Hepatocyte (in vitro differentiated cells): ENCODE results near the gene TTBK1. TPM values are rescaled to one million over a fixed set of nuclear protein-coding genes. Genes with fewer than 3 reads are reported as not detected.

ENCODE experiments used
- DNase-seq: peaks from one replicate; pipeline ENCODE4 v3.0.0-alpha.2; 2016; ENCODE audit warnings: low spot score
- H2AFZ ChIP-seq: fragments of 200-600 bp; sonication (generic); 2 replicates; pipeline ENCODE4 v1.6.0; 2016; ENCODE audit warnings: antibody characterized with exemption, mild to moderate bottlenecking
- H3K27ac ChIP-seq: fragments of 200-600 bp; sonication (generic); 2 replicates; pipeline ENCODE4 v1.5.1; 2016; ENCODE audit warnings: mild to moderate bottlenecking
- H3K27me3 ChIP-seq: fragments of 200-600 bp; sonication (generic); 2 replicates; pipeline ENCODE4 v1.6.1; 2016
- H3K36me3 ChIP-seq: fragments of 200-600 bp; sonication (generic); replicated peaks from 2 replicates; pipeline ENCODE4 v1.5.1; 2016; ENCODE audit warnings: low read depth; ENCODE audit not compliant: insufficient read depth
- H3K4me1 ChIP-seq: fragments of 200-600 bp; sonication (generic); 2 replicates; pipeline ENCODE4 v1.5.1; 2016; ENCODE audit warnings: mild to moderate bottlenecking, moderate library complexity; ENCODE audit not compliant: insufficient read depth
- H3K4me2 ChIP-seq: fragments of 200-600 bp; sonication (generic); 2 replicates; pipeline ENCODE4 v1.6.0; 2016
- H3K4me3 ChIP-seq: fragments of 200-600 bp; sonication (generic); 2 replicates; pipeline ENCODE4 v1.5.1; 2016; ENCODE audit warnings: mild to moderate bottlenecking
- H3K79me2 ChIP-seq: fragments of 200-600 bp; sonication (generic); 2 replicates; pipeline ENCODE4 v1.6.0; 2017; ENCODE audit warnings: mild to moderate bottlenecking
- H3K9me2 ChIP-seq: fragments of 200-600 bp; sonication (generic); replicated peaks from 2 replicates; pipeline ENCODE4 v1.6.0; 2017; ENCODE audit warnings: mild to moderate bottlenecking; ENCODE audit not compliant: insufficient read depth
- H3K9me3 ChIP-seq: fragments of 200-600 bp; sonication (generic); 2 replicates; pipeline ENCODE4 v1.5.1; 2016; ENCODE audit warnings: low read depth, mild to moderate bottlenecking
- H4K20me1 ChIP-seq: fragments of 200-600 bp; sonication (generic); 2 replicates; pipeline ENCODE4 v1.6.0; 2016; ENCODE audit warnings: mild to moderate bottlenecking; ENCODE audit not compliant: insufficient read depth, poor library complexity, severe bottlenecking
- EZH2 ChIP-seq: fragments of 200-600 bp; sonication (generic); IDR thresholded peaks from 2 replicates; pipeline ENCODE4 v1.6.1; 2016; ENCODE audit warnings: antibody characterized with exemption, mild to moderate bottlenecking, borderline replicate concordance
- EZH2phosphoT487 ChIP-seq: fragments of 200-600 bp; sonication (generic); IDR thresholded peaks from one replicate; pipeline ENCODE4 v1.6.1; 2018; ENCODE audit warnings: antibody characterized with exemption, mild to moderate bottlenecking, low read depth, moderate library complexity; ENCODE audit not compliant: unreplicated experiment, severe bottlenecking
- WGBS: methylation state at CpG from one replicate; pipeline ENCODE4 v1.1.6; 2016; ENCODE audit warnings: low lambda C conversion rate; ENCODE audit errors: missing lambda C conversion rate; 5-methylcytosine and 5-hydroxymethylcytosine counted together
- polyA plus RNA-seq: library from polyadenylated mRNA; unstranded; fragments of >200 nt; fragmentation: Nextera tagmentation; extraction: Ambion mirVana; gene quantifications from 2 replicates; pipeline ENCODE4 v1.2.1, GENCODE V29; 2016
- total RNA-seq: library from RNA; depleted of rRNA; stranded (reverse); fragments of >200 nt; gene quantifications from 2 replicates; pipeline ENCODE4 v1.2.3, GENCODE V29; 2014
- TF ChIP-seq, protein P1 (sequence below): fragments of 200-600 bp; sonication (generic); IDR thresholded peaks from 2 replicates; pipeline ENCODE4 v1.5.1; 2016; ENCODE audit warnings: antibody characterized with exemption, mild to moderate bottlenecking; ENCODE audit not compliant: poor library complexity

Gene TTBK1
- total and polyA plus RNA-seq, 2 experiments from 2014 or later = 0.34 to 1.1 TPM

DNA sequence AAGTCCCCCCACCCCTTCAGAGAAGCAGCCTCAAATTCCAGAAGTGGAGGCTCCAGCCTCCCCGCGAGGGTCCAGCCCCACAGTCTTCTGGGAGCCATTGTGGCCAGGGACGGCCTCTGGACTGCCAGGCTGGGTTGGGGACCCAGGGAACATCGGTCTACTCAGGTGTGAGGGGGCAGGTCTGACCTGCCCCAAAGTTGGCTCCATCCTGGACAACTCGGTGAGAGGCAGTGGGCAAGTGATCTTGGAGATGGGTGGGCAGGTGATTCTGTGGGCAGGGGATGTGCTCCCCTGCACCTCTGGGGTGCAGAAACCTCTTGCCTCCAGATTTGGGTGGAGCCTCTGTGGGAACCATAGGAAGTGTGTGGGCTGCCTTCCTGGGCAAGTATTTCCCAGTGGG lies 42.6 kb downstream of the TTBK1 start:
- H3K4me3 ChIP-seq = no peak overlapping the region
- no peak overlapping the region for H3K4me2 ChIP-seq
- H3K9me2 ChIP-seq = no peaks in the 10 kb centered on the region
- DNase-seq = no peak
- H3K36me3 ChIP-seq = no peaks in the 10 kb centered on the region
- H3K4me1 ChIP-seq = no peaks in the 10 kb centered on the region
- TF ChIP-seq, protein P1, sequence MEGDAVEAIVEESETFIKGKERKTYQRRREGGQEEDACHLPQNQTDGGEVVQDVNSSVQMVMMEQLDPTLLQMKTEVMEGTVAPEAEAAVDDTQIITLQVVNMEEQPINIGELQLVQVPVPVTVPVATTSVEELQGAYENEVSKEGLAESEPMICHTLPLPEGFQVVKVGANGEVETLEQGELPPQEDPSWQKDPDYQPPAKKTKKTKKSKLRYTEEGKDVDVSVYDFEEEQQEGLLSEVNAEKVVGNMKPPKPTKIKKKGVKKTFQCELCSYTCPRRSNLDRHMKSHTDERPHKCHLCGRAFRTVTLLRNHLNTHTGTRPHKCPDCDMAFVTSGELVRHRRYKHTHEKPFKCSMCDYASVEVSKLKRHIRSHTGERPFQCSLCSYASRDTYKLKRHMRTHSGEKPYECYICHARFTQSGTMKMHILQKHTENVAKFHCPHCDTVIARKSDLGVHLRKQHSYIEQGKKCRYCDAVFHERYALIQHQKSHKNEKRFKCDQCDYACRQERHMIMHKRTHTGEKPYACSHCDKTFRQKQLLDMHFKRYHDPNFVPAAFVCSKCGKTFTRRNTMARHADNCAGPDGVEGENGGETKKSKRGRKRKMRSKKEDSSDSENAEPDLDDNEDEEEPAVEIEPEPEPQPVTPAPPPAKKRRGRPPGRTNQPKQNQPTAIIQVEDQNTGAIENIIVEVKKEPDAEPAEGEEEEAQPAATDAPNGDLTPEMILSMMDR = no peak
- TF ChIP-seq EZH2phosphoT487 (no peak), EZH2 (no peak)
- H4K20me1 ChIP-seq = no peaks in the 10 kb centered on the region
- H2AFZ ChIP-seq = no peak overlapping the region
- H3K27me3 ChIP-seq = peaks cover 15% of the 10 kb centered on the region
- WGBS = 86% methylated on average over 5 of the region's 5 CpGs
- no peaks in the 10 kb centered on the region for H3K9me3 ChIP-seq
- H3K27ac ChIP-seq = no peak overlapping the region
- no peaks in the 10 kb centered on the region for H3K79me2 ChIP-seq

DNA sequence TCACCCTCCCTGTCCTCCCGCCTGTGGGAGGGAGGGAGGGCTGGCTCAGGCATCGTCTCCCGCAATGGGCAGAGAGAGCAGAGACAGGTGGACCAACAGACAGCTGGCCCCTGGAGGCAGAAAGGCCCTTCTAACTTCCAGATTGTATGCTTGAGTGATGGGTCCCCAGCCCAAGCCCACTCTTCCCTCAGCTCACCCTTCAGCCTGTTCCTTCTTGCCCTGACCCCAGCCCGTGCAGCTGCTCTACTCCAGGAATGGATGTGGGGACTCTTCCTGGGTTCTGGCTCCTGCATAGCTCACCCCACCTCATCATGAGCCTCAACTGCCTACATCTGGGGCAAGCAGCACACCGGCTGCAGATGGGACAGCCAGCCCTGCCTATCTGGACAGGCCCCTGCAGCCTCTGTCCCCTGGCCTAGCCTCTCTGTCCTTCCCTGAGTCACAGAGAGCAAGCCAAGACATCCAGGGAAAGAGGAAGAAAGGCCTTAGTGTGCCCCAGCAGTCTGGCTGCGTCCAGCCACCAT lies 43.2 kb downstream of the TTBK1 start:
- Histone ChIP-seq H4K20me1 (no peaks in the 10 kb centered on the region), H3K36me3 (no peaks in the 10 kb centered on the region), H3K4me3 (no peak overlapping the region), H3K9me3 (no peaks in the 10 kb centered on the region), H3K79me2 (no peaks in the 10 kb centered on the region), H3K9me2 (no peaks in the 10 kb centered on the region), H3K27me3 (peaks cover 15% of the 10 kb centered on the region), H2AFZ (no peak overlapping the region), H3K4me2 (no peak overlapping the region), H3K4me1 (no peaks in the 10 kb centered on the region), H3K27ac (no peak overlapping the region)
- no peak for DNase-seq
- 94% methylated on average over 6 of the region's 6 CpGs for WGBS
- TF ChIP-seq EZH2 = no peak
- TF ChIP-seq, protein P1 = no peak

DNA sequence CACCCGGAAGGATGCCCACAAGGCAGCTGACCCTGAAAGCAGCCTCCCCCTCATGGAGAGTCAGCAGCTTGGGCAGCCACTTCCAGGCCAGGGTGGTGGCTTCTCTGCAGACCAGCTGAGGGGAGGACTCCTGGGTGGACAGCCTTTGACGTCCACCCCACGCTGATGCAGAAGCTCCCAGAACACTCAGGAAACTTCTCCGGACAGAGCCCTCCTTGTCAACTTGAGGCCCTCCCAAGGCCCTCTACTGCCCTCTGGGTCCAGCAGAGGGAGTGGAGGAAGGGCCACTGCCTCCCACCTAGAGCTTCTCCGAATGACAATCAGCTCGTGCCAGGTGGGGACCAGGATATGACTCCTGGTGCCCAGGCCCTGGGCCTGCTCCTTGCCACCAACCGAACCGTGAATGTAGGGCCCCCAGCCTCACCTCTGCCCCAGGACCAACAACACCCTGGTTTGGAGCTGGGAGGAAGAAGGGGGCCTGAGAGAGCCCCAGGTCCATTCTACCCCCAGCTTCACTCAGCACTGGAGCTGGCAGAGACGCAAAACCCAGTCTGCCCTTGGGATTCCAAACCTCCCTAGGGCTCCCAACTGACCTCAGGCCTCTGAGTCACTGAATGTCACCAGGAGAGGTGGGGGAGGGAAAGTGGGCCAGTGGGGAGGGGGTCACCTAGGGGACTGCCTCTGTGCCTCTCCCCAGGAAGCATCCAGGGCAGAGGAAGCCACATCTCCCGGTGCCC lies 43.9 kb downstream of the TTBK1 start:
- H3K27ac ChIP-seq = no peak overlapping the region
- H3K27me3 ChIP-seq = peaks cover 15% of the 10 kb centered on the region
- H3K4me2 ChIP-seq = no peak overlapping the region
- no peak overlapping the region for H2AFZ ChIP-seq
- no peaks in the 10 kb centered on the region for H3K9me3 ChIP-seq
- 66% methylated on average over 9 of the region's 10 CpGs for WGBS
- H3K36me3 ChIP-seq = no peaks in the 10 kb centered on the region
- no peaks in the 10 kb centered on the region for H3K4me1 ChIP-seq
- no peaks in the 10 kb centered on the region for H3K9me2 ChIP-seq
- no peak for DNase-seq
- no peak overlapping the region for H3K4me3 ChIP-seq
- TF ChIP-seq EZH2 = no peak
- TF ChIP-seq, protein P1 = peak; percentile 17
- no peaks in the 10 kb centered on the region for H3K79me2 ChIP-seq
- no peaks in the 10 kb centered on the region for H4K20me1 ChIP-seq
